PC-9 (cell line): Measurements from ENCODE around the gene RNF145.

ENCODE experiments used
- CTCF ChIP-seq: fragments of 200-600 bp; sonication (generic); conservative IDR thresholded peaks from 2 replicates; pipeline ENCODE4 v1.6.1; 2017; ENCODE audit warnings: mixed run types, antibody characterized with exemption, mild to moderate bottlenecking, moderate library complexity
- EZH2 ChIP-seq: fragments of 200-600 bp; sonication (generic); IDR thresholded peaks from 2 replicates; pipeline ENCODE4 v1.8.0; 2017; ENCODE audit warnings: antibody characterized with exemption, low read depth

- 0 out of 2 replicates have a peak, but pooled peaks have one; percentile 29 for TF ChIP-seq CTCF
- no peak for TF ChIP-seq EZH2
These were observed 48.4 kb upstream of the RNF145 start for GRCh38 chr5:159257629-159258283.
